Measurements from ENCODE around the gene MTCH2.

DNA sequence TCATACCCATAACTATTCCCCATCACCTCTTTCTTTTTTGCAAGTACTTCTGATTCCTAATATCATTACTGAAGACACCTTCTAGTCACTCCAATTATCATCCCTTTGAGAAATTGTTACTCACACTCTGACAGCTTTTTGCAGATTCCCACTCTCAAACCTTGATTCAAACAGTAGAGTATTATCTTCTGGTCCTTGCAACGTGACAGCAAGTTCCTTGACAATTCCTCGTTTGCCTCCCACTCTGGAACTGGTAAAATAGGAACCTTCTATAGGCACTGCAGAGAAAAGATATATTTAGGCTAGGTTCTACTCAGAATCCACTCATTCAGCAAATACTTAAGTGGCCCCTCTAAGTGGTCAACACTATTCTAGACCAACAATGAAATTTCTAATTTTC lies 49.6 kb upstream of the MTCH2 start:
- no peak for TF ChIP-seq POLR2A (IDR thresholded peaks at IDR 0.05)
- no peak for TF ChIP-seq CTCF (IDR thresholded peaks at IDR 0.05)
